AG10803 (cell line): ENCODE measurements around the gene GALNS.

Experiments
- DNase-seq: peaks from one replicate; pipeline ENCODE4 v3.0.0; 2010; ENCODE audit warnings: low read depth
- H3K4me3 ChIP-seq: 2 replicates; pipeline ENCODE4 v1.5.1; 2011; ENCODE audit warnings: mild to moderate bottlenecking, low read length, control low read depth
- CTCF ChIP-seq: conservative IDR thresholded peaks from 2 replicates; pipeline ENCODE4 v1.5.1; 2011; ENCODE audit warnings: mild to moderate bottlenecking, low read length, control low read depth, inconsistent platforms

Gene GALNS

GRCh38 chr16:88779406-88780141 is 77.2 kb downstream of the GALNS start:
- TF ChIP-seq CTCF: no peak
- DNase-seq: no peak
- no peak overlapping the region for H3K4me3 ChIP-seq

- TF ChIP-seq CTCF: no peak
- DNase-seq: no peak
- H3K4me3 ChIP-seq: no peak overlapping the region
Measured at GRCh38 chr16:88778541-88779065, 78.1 kb downstream of the GALNS start.

GRCh38 chr16:88778271-88778525 is 78.5 kb downstream of the GALNS start:
- TF ChIP-seq CTCF: no peak
- DNase-seq: no peak
- H3K4me3 ChIP-seq: no peak overlapping the region

GRCh38 chr16:88777471-88778270 is 79.1 kb downstream of the GALNS start:
- H3K4me3 ChIP-seq: no peak overlapping the region
- DNase-seq: no peak
- no peak for TF ChIP-seq CTCF

- DNase-seq: no peak
- H3K4me3 ChIP-seq: no peak overlapping the region
- TF ChIP-seq CTCF: no peak
Measured at GRCh38 chr16:88775825-88776224, 80.9 kb downstream of the GALNS start.

GRCh38 chr16:88774544-88775393 is 82.0 kb downstream of the GALNS start:
- TF ChIP-seq CTCF: no peak
- H3K4me3 ChIP-seq: no peak overlapping the region
- no peak for DNase-seq
